ENCODE results near the gene FOXP1. TPM values are rescaled to one million over a fixed set of nuclear protein-coding genes. Genes with fewer than 3 reads are reported as not detected.

The FOXP1 gene
- total RNA-seq, 2 experiments from 2014 or later: 178 TPM

- Mint-ChIP-seq H3K27ac (no peak overlapping the region), H3K4me3 (no peak overlapping the region), H3K9me3 (no peaks in the 10 kb centered on the region), H3K36me3 (peaks cover 11% of the 10 kb centered on the region), H3K4me1 (peaks cover 23% of the 10 kb centered on the region), H3K27me3 (no peaks in the 10 kb centered on the region)
- DNase-seq (no peak), ATAC-seq (ENCODE audit: low read depth) (no peak)
- POLR2A ChIA-PET: no interaction called here
Measured at GRCh38 chr3:71350998-71351397, 232.5 kb downstream of the FOXP1 start.

- peaks cover 23% of the 10 kb centered on the region for H3K4me1 Mint-ChIP-seq
- peaks cover 23% of the 10 kb centered on the region for H3K36me3 Mint-ChIP-seq
- no peak overlapping the region for H3K4me3 Mint-ChIP-seq
- no peak for ATAC-seq (ENCODE audit: low read depth)
- no peak for DNase-seq
- H3K27ac Mint-ChIP-seq: no peak overlapping the region
- H3K9me3 Mint-ChIP-seq: peaks cover 4% of the 10 kb centered on the region
- POLR2A ChIA-PET: no interaction called here
- no peaks in the 10 kb centered on the region for H3K27me3 Mint-ChIP-seq
Measured at GRCh38 chr3:71348831-71349230, 234.7 kb downstream of the FOXP1 start.

DNA sequence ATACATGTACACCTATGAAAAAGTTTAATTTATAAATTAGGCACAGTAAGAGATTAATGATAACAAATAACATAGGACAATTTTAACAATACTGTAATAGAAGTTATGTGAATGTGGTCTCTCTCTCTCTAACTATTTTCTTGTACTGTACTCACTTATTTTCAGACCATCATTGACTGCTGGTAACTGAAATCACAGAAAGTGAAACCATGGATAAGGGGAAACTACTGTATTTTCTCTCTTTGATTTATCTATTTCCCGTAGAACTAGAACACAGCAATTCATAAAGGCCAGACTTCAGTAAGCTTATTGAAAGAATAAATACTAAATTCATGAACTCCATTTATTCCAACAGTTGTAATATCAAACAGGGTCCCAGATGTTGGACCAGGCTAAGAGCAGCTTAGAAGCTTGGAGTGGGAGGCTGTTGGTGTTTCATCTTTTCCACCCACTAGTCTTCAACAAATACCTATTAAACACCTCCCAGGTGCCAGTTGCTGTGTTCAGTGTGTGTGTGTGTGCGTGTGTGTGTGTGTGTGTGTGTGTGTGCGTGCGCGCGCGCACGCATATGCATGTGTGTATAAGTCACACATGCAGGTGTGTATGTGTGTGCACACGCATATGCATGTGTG, 235.4 kb downstream of the FOXP1 start:
- peaks cover 25% of the 10 kb centered on the region for H3K36me3 Mint-ChIP-seq
- H3K4me1 Mint-ChIP-seq: peaks cover 21% of the 10 kb centered on the region
- DNase-seq (no peak), ATAC-seq (ENCODE audit: low read depth) (peak; percentile 63)
- peak overlapping the region; percentile 42 for H3K4me3 Mint-ChIP-seq
- POLR2A ChIA-PET: no interaction called here
- peak overlapping the region; percentile 72 for H3K27ac Mint-ChIP-seq
- H3K9me3 Mint-ChIP-seq: peaks cover 5% of the 10 kb centered on the region
- H3K27me3 Mint-ChIP-seq: no peaks in the 10 kb centered on the region

- ATAC-seq (ENCODE audit: low read depth) (no peak), DNase-seq (no peak)
- peaks cover 37% of the 10 kb centered on the region for H3K36me3 Mint-ChIP-seq
- peaks cover 13% of the 10 kb centered on the region for H3K9me3 Mint-ChIP-seq
- H3K4me1 Mint-ChIP-seq: peaks cover 21% of the 10 kb centered on the region
- H3K27ac Mint-ChIP-seq: no peak overlapping the region
- POLR2A ChIA-PET: no interaction called here
- no peak overlapping the region for H3K4me3 Mint-ChIP-seq
- H3K27me3 Mint-ChIP-seq: no peaks in the 10 kb centered on the region
Measured at GRCh38 chr3:71346061-71346460, 237.5 kb downstream of the FOXP1 start.

DNA sequence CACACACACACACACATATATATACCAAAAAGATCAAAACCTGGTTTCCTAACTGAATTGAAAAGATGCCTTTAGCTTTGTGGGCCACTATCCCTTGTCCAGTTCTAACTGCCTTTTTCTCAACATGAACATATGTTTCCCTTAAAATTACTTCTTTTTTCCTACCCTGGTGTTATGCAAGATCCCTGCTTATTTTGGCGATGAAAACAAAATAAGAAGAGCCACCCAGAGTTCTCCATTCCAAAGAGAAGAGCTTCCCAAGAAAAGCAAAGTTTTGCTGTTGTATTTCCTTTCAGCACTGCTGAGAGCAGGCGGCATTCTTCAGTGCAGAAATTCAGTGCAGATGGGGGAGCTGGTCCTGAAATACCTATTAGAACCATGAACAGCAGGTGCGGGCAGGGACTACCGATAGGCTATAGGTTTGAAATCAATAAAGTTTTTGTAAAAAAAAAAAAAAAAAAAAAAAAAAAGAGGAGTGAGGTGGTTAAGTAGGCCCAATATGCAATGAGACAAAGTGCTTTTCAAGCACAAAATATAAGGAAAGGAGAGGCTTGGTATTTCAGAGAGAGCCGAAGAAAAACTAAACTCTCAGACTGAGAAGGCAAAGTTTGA, 238.0 kb downstream of the FOXP1 start:
- DNase-seq (no peak), ATAC-seq (ENCODE audit: low read depth) (no peak)
- Mint-ChIP-seq H3K4me1 (peaks cover 17% of the 10 kb centered on the region), H3K9me3 (peaks cover 16% of the 10 kb centered on the region), H3K36me3 (peaks cover 38% of the 10 kb centered on the region), H3K27me3 (no peaks in the 10 kb centered on the region), H3K4me3 (no peak overlapping the region), H3K27ac (no peak overlapping the region)
- POLR2A ChIA-PET: no interaction called here

DNA sequence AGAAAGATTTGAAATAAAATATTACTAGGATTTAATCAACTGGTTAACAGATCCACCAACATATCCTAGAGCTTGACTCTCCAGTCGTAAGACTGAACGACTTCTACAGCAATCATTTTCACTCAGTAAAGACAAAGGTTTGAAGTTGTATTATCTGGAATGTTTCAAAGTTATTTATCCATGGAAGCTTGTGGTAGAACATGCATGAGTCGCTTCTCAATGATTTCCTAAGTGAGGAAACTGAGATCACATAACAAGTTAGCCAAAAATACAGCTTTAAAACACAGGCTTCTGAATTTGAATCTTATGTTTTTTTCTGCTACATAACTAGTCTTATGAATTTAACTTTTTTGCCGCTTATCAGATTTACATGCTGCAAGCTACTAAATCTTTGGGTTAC, 241.8 kb downstream of the FOXP1 start:
- H3K36me3 Mint-ChIP-seq: peaks cover 40% of the 10 kb centered on the region
- peaks cover 10% of the 10 kb centered on the region for H3K4me1 Mint-ChIP-seq
- DNase-seq (no peak), ATAC-seq (ENCODE audit: low read depth) (no peak)
- POLR2A ChIA-PET: no interaction called here
- H3K27me3 Mint-ChIP-seq: no peaks in the 10 kb centered on the region
- H3K9me3 Mint-ChIP-seq: peaks cover 16% of the 10 kb centered on the region
- H3K27ac Mint-ChIP-seq: no peak overlapping the region
- H3K4me3 Mint-ChIP-seq: no peak overlapping the region

DNA sequence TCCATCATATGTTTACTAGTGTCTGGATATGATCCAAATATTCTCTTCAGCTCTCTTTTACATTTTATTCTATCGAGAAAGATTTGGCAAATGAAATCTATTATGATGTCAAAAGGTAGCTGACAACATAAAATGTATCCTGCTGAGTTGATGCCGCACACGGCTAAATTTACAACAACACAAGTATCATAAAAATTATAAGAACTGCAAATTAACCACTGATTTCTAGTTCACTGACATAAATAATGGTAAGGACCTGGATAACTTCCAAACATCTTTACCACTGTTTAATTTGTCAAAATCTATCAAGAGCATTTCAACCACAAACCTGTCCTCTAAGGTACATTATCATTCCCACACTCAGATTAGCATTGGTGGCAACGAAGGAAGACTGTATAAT, 244.5 kb downstream of the FOXP1 start:
- Mint-ChIP-seq H3K4me1 (peaks cover 10% of the 10 kb centered on the region), H3K27ac (no peak overlapping the region), H3K27me3 (no peaks in the 10 kb centered on the region), H3K36me3 (peaks cover 39% of the 10 kb centered on the region), H3K9me3 (peaks cover 12% of the 10 kb centered on the region), H3K4me3 (no peak overlapping the region)
- POLR2A ChIA-PET: no interaction called here
- DNase-seq (no peak), ATAC-seq (ENCODE audit: low read depth) (no peak)

- ATAC-seq (ENCODE audit: low read depth): no peak
- peaks cover 4% of the 10 kb centered on the region for H3K9me3 Mint-ChIP-seq
- peaks cover 40% of the 10 kb centered on the region for H3K36me3 Mint-ChIP-seq
- no peak for DNase-seq
- H3K27ac Mint-ChIP-seq: peak overlapping the region; percentile 59
- H3K4me3 Mint-ChIP-seq: no peak overlapping the region
- H3K4me1 Mint-ChIP-seq: peaks cover 15% of the 10 kb centered on the region
- POLR2A ChIA-PET: no interaction called here
- H3K27me3 Mint-ChIP-seq: no peaks in the 10 kb centered on the region
Measured at GRCh38 chr3:71332813-71333212, 250.7 kb downstream of the FOXP1 start.

- POLR2A ChIA-PET: no interaction called here
- no peak overlapping the region for H3K4me3 Mint-ChIP-seq
Measured at GRCh38 chr3:71330909-71331308, 252.6 kb downstream of the FOXP1 start.

GRCh38 chr3:71330505-71330904, 253.0 kb downstream of the FOXP1 start:
- Mint-ChIP-seq H3K27ac (no peak overlapping the region), H3K36me3 (peaks cover 43% of the 10 kb centered on the region), H3K27me3 (no peaks in the 10 kb centered on the region), H3K9me3 (peaks cover 4% of the 10 kb centered on the region), H3K4me3 (no peak overlapping the region), H3K4me1 (peaks cover 7% of the 10 kb centered on the region)
- DNase-seq (no peak), ATAC-seq (ENCODE audit: low read depth) (no peak)
- POLR2A ChIA-PET: no interaction called here

More at GRCh38 chr3:71330909-71331308, 252.6 kb downstream of the FOXP1 start:
- no peak for ATAC-seq (ENCODE audit: low read depth)
- Mint-ChIP-seq H3K9me3 (peaks cover 4% of the 10 kb centered on the region), H3K4me1 (peaks cover 7% of the 10 kb centered on the region), H3K36me3 (peaks cover 43% of the 10 kb centered on the region), H3K27me3 (no peaks in the 10 kb centered on the region), H3K27ac (no peak overlapping the region)
- no peak for DNase-seq

GRCh38 chr3:71329817-71330216, 253.7 kb downstream of the FOXP1 start:
- ATAC-seq (ENCODE audit: low read depth) (no peak), DNase-seq (no peak)
- Mint-ChIP-seq H3K9me3 (peaks cover 4% of the 10 kb centered on the region), H3K27ac (no peak overlapping the region), H3K4me3 (no peak overlapping the region), H3K4me1 (peaks cover 7% of the 10 kb centered on the region), H3K36me3 (peaks cover 41% of the 10 kb centered on the region), H3K27me3 (no peaks in the 10 kb centered on the region)
- POLR2A ChIA-PET: no interaction called here

DNA sequence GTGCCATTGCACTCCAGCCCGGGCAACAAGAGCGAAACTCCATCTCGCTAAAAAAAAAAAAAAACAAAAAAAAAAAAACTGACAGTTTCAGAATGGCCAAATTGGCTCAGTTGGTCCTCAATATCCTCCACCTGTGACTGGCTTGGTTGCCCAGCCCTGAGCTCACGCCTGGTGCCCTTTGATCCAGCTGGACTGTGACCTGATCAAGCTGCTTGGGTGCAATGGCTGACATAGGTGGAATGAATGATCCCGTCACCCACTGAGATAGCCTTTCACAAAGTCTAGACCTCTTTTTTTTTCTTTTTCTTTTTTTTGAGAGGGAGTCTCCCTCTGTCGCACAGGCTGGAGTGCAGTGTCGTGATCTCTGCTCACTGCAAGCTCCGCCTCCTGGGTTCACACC, 254.6 kb downstream of the FOXP1 start:
- Mint-ChIP-seq H3K27ac (no peak overlapping the region), H3K27me3 (no peaks in the 10 kb centered on the region), H3K4me3 (no peak overlapping the region), H3K36me3 (peaks cover 37% of the 10 kb centered on the region), H3K4me1 (peaks cover 7% of the 10 kb centered on the region), H3K9me3 (peaks cover 4% of the 10 kb centered on the region)
- DNase-seq (no peak), ATAC-seq (ENCODE audit: low read depth) (no peak)
- POLR2A ChIA-PET: no interaction called here

DNA sequence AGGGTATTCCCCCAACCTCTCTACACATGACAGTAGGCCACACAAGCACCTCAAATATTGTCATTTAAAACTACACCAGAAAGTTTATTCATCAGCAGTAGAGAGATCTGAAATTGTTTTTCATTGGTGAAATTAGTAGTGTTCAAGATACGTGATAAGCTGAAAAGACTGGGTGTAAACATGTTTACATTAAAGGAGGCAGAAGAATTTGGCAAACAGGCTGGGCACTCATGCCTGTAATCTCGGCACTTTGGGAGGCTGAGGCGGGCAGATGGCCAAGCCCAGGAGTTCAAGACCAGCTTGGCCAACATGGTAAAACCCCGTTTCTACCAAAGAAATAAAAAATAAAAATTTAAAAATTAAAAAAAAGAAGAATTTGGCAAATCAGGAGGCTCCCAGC, 255.6 kb downstream of the FOXP1 start:
- Mint-ChIP-seq H3K36me3 (peaks cover 30% of the 10 kb centered on the region), H3K27me3 (no peaks in the 10 kb centered on the region), H3K27ac (no peak overlapping the region), H3K9me3 (peaks cover 4% of the 10 kb centered on the region), H3K4me1 (peaks cover 6% of the 10 kb centered on the region), H3K4me3 (no peak overlapping the region)
- no peak for DNase-seq
- no peak for ATAC-seq (ENCODE audit: low read depth)
- POLR2A ChIA-PET: no interaction called here

GRCh38 chr3:71325715-71326114, 257.8 kb downstream of the FOXP1 start:
- H3K4me3 Mint-ChIP-seq: no peak overlapping the region
- no peak overlapping the region for H3K27ac Mint-ChIP-seq
- peaks cover 23% of the 10 kb centered on the region for H3K36me3 Mint-ChIP-seq
- H3K9me3 Mint-ChIP-seq: peaks cover 1% of the 10 kb centered on the region
- peaks cover 4% of the 10 kb centered on the region for H3K4me1 Mint-ChIP-seq
- ATAC-seq (ENCODE audit: low read depth) (no peak), DNase-seq (no peak)
- no peaks in the 10 kb centered on the region for H3K27me3 Mint-ChIP-seq
- POLR2A ChIA-PET: no interaction called here
